GM12891 (cell line): ENCODE results near the gene MYO5B.

Source experiments
- POLR2A ChIP-seq: IDR thresholded peaks from 2 replicates; pipeline ENCODE4 v1.6.1; 2011; ENCODE audit warnings: low read depth, low read length, control low read depth
- POLR2AphosphoS5 ChIP-seq: IDR thresholded peaks from 2 replicates; pipeline ENCODE4 v1.6.1; 2011; ENCODE audit warnings: low read depth, low read length, control low read depth
- POU2F2 ChIP-seq: IDR thresholded peaks from 2 replicates; pipeline ENCODE4 v1.6.1; 2011; ENCODE audit warnings: low read depth, mild to moderate bottlenecking, control low read depth, low read length, moderate library complexity
- SPI1 ChIP-seq: IDR thresholded peaks from 2 replicates; pipeline ENCODE4 v1.6.1; 2011; ENCODE audit warnings: low read depth, low read length, control low read depth
- TAF1 ChIP-seq: IDR thresholded peaks from 2 replicates; pipeline ENCODE4 v1.6.1; 2011; ENCODE audit warnings: low read depth, low read length, control low read depth

DNA sequence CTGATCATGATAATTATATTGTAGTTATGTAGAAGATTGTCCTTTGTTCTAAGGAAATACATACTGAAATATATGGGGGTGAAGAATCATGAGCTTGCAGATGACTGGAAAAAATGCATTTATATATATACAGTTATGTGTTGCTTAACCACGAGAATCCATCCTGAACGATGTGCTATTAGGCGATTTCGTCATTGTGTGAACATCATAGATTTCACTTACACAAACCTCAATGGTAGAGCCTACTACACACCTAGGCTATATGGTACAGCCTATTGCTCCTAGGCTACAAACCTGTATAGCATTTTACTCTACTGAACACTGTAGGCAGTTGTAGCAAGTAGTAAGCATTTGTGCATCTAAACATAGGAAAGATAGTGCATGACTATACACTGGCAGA lies 379.0 kb downstream of the MYO5B start:
- TF ChIP-seq TAF1: no peak
- TF ChIP-seq POLR2A: no peak
- TF ChIP-seq POLR2AphosphoS5: no peak
- TF ChIP-seq SPI1: no peak
- TF ChIP-seq POU2F2: no peak
